Head of caudate nucleus (tissue), 42 donors: Measurements from ENCODE around the gene DAO.
A peak's percentile ranks its signal among the peaks of the same experiment; 100 is the strongest.
"Not testable (repeated sequence)": the region's sequence is repeated elsewhere in the genome, so short reads cannot be mapped to it uniquely, and the experiment has no call there.

ENCODE experiments used
- DNase-seq, 42 donors: peaks; one replicate each; pipeline versions ENCODE4 v3.0.0 to v3.0.0-alpha.2; 2020 to 2021; ENCODE audit warnings: mixed read lengths in 7 of 42
- intact Hi-C: fragments of 100-400 bp; cut with DNase I; formaldehyde crosslinking; loops from one replicate; pipeline ENCODE4 v1.15.0; 2022

The DAO gene

DNA sequence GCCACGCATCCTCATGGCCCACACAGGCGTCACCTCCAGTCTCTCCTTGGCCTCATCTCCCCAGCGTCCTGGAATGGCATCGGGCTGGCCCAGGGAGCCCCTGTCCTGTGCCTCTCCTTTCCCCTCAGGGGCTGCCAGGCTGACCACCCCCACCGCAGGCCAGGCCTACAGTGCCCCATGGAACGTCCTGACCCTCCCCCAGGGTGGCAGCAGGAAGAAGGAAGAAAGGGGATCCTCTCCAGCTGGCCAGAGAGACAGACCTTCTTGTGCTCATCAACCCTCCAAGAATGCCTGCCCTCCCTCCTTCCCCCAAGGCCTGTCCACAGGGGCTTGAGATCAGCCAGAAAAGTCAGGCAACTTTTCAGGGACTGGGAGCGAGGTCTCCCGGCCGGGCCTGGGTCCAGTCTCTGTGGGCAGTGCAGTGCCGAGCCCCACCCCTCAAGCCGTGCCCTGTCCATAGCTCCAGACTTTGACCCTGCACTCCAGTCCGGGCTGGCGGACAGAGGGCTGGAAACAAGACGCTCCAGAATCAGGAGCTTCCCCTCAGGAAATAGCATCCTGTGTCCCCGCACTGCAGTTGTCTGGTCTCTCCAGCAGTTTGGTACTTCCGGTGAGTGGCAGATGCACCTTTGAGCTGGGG is at the start of gene DAO:
Gene DAO, plus strand, starts transcription at position 478 of the 640 bp plus-strand sequence. CDS start 4,915 bp downstream, outside the sequence.
- DNase-seq, result no peak

DNA sequence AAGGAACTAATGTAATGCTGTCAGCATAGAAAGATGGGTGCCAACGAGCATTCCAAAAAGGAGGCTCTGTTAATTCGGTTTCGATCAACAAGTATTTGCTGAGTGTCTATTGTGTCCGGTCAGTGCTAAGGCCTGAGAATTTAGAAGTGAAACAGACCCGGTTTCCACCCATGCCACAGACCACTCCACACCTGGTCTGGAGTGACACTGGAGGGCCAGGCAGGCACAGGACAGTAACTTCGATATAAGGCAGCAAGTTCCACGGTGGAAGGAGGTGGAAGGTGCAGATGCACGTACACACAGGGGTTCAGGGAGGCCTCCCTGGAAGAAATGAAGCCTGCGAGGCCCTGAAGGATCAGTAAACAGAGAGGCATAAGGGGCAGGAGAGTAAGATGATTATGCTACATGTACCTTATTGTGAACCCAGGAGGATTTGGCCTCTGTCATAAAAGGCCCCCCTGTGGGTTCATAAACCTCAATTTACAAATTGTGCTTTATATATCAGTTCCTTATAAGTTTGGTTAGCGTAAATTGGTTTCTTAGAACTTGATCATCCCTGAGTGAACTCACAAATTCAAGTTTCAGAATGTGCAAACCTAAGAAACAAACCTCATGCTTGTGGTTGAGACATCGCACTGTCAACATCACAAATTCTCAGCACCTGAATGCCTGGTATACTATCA is 48.4 kb upstream of the DAO start:
- DNase-seq, result no peak

More for the DNA sequence above, at the start of gene DAO:
- intact Hi-C loops, result no loop called here

DNA sequence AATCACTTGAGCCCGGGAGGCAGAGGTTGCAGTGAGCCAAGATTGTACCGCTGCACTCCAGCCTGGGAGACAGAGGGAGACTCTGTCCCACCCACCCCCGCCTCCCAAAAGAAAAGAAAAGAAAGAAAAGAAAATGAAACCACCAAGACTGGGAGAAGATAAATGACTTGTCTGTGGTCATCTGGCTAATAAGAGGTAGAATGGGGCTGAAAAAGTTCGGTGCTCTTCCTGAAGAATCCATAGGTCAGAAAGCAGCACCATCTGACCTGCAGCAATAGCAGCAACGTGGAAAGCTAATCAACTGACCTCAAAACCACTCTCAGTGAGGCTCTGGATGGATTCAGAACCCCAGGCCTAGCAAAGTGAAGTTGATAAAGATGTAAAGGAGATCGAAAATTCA is 47.7 kb upstream of the DAO start:
- DNase-seq, result no peak
- intact Hi-C loops, result no loop called here

More for the DNA sequence above, 48.4 kb upstream of the DAO start:
- intact Hi-C loops, result no loop called here

DNA sequence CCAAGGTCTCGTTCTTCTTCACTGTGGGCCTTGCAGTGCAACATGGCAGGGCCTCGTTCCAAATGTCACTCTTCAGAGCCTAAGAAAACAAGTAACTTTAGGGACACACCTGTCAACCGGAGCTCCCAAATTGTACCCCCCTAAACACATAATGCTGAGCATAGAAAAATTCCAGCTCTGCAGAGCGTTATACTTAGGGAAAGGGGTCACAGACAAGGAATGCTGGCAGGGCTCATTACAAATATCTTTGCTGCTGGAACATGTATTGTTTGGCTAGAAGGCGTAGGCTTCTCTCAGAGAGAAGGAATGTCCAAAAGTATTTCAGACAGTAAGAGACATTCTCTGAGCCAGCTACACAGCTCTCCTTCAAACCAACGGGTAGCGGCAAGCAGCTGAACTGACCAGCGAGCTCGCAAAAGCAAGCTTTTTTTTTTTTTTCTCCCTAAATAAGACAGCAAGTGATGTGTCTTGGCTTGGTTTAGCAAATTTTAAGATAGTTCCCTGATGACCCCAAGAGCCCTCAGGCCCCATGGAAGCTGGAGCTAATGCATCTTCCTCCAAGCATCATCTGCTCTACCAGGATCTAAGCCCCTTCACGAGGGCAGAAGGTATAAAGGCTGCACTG is 47.0 kb upstream of the DAO start:
- intact Hi-C loops, result no loop called here
- DNase-seq, result no peak

DNA sequence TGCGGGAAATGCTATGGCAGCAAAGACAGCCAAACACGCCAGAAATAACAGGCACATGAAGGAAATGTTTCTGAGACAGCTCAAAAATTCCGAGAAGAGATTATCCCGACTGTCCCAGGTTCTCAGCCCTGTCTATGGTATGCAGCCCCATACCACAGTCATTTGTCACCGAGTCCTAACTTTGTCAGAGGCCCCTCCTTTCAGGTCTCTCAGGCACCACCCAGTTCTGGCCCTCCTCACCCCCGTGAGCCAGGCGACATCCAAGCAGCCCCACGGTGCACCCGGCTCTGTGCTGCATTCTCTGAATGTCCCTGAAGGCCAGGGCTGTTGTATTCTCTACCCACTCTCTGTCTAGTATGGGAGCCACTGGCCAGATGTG is 46.5 kb upstream of the DAO start:
- intact Hi-C loops, result no loop called here
- DNase-seq, result no peak

DNA sequence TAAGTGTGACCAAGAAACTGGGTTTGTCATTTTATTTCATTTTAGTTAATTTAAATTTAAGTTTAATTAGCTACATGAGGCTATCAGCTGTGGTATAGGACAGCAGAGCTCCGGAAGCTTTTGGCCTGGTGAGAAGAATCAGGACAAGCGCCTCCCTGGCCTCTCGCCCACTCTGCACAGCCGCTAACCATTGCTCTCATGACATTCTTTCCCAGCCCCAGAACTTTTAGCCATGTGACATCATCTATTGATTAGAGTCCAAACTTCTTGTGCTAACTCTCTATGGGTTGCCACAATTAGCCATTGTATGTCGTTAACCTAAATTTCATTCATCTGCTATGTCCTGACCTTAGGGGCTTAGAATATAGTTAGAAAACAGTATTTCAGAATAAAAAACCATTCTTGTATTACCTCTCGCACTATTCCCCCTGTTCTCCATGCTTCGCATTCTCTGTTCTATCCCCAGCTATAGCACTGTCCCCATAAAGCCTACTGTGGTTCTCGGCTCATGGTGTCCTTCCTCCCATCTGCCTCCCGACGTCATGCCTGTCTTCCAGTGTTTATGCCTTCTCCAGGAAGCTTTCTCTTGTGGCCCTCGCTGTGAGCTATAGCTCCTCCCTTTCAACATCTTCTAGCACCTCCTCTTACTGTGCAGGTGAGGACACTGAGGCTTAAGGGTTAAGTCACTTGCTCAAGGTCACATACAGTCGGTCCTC is 46.0 kb upstream of the DAO start:
- peak in 21 of 42 donors; percentile 38 to 80 (median 53) for DNase-seq
- intact Hi-C loops, result no loop called here

DNA sequence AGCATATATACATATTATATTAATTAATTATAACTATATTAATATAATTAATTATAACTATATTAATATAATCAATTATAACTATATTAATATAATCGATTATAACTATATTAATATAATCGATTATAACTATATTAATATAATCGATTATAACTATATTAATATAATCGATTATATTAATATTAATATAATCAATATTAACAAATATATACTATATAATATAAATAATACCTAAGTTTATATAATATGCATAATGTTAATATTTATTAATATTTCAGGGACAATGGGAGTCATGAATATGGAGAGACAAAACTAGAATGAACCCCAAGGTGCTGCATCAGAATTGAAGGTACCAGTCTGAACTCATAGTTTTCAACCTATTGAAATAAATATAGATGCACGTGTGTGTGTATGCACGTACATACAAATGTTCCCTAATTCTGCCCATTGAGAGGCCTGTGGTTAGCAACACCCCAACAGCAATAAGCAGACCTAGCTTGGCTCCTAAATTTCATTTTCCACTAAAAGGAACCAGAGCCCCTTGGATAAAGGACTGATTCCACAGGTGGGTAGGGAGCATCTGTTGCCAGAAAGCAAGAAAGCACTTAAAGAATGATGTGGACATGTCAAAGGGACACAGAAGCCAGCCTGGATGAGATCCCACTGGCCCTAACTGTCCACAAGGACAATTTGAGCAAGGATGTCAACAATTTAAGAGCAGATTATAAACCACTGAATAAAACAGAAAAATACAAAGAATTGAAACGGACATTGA is 43.8 kb upstream of the DAO start:
- intact Hi-C loops, result no loop called here
- no peak for DNase-seq

DNA sequence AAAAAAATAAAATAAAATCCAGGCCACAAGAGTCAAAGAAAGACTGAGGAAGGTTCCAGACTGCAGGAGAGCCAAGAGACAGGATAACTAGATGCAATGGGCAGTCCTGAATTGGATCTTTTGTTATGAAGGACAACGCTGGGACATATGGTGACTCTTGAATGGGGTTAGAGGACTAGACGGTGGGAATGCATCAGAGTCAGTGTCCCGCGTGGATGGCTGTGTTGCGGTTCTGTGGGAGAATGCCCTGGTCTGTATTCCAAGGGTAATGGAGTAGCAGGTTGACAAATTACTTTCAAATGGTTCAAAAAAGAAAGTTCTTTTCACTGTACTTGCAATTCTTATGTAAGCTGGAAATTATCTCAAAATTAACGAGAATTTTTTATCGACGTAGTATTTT is 42.7 kb upstream of the DAO start:
- no peak for DNase-seq

DNA sequence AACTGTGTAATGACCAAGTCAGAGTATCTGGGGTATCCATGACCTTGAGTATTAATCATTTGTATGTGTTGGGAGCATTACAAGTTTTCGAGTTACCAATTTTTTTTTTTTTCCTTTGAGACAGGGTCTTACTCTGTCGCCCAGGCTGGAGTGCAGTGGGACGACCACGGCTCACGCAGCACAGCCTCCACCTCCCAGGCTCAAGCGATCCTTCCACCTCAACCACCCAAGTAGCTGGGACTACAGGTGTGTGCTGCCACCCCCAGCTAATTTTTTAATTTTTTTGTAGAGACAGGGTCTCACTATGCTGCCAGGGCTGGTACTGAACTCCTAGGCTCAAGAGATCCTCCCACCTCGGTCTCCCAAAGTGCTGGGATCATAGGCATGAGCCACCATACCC is 42.2 kb upstream of the DAO start:
- intact Hi-C loops, result no loop called here
- DNase-seq, result no peak

More for the DNA sequence above, 42.7 kb upstream of the DAO start:
- intact Hi-C loops, result no loop called here

DNA sequence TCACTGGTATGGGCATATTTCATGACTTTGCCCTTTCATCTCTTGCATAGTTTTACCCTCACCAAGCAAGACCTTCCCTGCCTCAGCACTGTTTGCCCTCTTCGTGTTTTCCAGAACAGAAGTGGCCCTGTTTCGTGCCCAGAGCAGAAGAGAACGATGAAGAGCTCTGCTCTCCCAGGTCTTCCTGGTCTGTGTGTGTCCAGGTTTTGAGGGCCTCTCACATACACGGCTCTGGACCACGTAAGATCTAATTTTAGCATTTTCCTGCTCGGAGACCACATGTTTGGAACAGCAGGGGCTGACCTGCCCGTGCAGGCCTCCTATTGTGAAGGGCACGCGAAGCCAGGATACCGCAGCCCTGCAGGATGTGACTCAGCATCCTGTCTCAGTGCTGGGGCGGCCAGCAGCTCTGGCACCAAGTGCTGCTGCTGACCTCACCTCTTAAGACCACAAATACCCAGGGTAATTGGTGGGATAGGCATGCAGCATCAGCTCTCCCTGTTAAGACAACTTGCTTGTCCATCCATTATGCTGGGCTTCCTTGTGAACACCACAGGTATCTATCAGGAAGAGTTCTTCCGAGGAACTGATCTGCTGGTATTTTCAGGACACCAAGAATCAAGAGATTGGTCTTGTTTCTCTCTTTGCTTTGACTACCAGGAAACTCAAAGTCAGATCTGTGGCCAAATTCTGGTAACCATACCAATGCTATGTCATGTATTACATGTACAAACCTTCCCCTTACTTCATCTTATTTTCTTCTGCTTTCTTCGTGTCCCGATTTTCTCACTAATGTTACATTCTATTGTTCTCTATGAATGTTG is 41.5 kb upstream of the DAO start:
- peak in 16 of 42 donors; percentile 27 to 73 (median 48) for DNase-seq
- intact Hi-C loops, result no loop called here

DNA sequence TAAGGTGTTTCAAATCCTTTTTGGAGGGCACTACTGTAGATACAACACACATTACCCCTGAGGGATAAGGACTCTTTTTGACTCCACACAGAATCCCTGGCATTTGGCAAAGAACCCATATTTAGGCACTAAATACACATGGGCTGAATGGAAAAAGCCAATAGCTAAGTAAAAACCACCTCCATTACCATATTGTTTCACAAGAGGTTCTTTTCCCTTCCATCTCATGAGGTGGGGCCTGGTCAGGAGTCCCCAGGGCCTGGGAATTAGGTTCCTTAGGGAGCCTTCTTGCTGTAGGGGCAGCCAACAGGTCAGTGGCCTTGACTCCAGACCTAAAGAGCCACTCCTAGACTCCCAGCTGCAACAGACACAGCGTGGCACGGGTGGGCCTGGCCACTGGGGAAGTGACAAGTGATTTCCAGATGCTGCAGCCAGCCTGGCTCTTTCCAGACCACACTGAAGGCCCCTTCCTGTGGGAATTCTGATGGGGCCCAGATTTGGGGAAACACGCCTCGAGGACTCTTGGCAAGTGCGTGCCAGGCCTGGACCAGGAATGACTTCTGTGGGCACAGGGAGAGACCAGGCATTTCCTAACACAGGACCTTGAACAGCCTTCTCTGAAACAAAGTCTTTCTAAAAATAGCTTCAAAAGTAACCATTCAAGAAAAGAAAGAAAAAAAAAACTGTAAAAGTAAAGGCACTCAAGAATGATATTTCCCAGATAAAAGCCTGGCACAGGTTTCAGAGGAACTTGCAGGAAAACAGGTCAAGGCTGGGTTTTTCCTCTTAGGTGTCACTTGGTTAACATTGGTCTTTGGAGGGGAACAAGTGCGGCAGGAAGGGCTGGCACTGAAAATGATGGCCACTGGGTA is 40.6 kb upstream of the DAO start:
- intact Hi-C loops, result no loop called here
- no peak for DNase-seq

DNA sequence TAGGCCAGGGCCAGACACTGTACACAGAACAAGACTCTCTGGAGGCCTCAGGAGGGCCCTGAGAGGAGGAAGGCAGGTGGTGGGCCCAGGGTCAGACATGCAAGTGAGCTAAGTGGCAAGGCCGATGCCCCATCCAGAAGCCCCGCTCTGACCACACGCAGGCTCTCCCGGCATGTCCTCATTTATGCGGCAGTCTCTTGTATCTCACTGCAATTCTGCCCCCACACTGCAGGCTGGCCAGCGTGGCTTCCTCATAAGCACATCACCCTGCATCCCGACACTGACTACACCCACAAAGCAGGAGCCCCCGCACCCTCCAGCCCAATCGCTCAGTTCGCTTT is 40.0 kb upstream of the DAO start:
- intact Hi-C loops, result no loop called here
- DNase-seq, result no peak

DNA sequence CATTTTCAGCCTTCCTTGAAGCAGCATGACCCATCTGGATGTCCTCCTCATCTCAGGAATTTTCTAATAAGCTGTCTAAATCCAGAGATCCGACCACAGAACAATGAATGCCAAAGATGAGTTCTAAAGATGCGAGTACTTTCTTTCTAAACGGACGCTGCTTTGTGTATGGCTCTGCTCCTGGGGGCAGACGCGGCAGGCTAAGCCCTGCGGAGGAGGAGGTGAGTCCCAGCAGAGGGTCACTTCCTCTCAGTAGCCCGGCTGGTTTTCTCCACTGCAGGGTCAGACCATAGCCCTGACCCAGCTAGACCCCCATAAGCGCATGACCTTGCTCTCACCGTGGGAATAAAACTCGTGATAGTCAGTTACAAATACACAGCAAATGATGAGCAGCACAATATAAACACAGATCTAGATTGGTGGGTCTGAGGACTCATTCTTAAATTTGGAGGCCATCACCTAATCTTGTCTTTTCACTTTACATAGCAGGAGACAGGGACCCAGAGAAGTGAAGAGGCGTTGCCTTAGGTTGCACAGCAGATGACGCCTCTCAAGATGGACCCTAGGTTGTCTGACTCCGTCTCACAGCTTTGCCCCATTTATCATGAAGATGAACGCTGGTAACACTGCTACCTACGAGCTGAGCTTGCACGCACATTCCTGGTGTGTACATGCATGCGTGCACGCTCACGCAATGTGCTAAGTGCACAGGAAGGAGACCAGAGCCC is 39.1 kb upstream of the DAO start:
- no peak for DNase-seq

DNA sequence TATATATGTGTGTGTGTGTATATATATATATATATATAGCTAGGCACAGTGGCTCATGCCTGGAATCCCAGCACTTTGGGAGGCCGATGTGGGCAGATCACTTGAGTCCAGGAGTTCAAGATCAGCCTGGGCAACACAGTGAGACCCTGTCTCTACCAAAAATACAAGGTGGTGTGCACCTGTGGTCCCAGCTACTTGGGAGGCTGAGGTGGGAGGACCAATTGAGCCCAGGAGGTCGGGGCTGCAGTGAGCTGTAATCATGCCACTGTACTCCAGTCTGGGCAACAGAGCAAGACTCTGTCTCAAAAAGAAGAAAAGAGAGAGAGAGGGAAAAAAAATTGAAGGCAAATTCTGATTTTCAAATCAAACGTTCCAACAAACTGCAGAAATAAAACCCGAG is 38.1 kb upstream of the DAO start:
- DNase-seq, intact Hi-C loops: not testable (repeated sequence)

More for the DNA sequence above, 39.1 kb upstream of the DAO start:
- intact Hi-C loops, result no loop called here

DNA sequence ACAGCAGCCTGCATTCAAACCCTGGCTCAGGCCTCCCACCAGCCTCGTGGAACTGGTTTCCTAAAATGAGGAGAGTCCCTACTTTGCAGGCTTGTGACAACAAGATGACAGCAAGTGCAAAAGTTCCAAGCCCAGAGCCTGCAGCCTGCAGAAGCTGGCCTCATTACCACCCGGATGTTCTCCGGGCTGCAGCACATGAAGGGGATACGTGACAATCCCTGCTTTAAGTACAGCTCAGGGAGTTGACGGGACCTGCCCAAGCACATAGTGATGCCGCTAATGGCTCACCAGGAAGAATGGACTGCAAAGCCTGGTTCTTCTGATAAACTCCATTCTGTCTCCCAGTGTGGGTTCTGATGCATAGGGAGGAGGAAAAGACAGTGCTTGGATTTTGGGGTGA is 37.5 kb upstream of the DAO start:
- intact Hi-C loops, result no loop called here
- peak in 1 of 42 donors; percentile 14 for DNase-seq

DNA sequence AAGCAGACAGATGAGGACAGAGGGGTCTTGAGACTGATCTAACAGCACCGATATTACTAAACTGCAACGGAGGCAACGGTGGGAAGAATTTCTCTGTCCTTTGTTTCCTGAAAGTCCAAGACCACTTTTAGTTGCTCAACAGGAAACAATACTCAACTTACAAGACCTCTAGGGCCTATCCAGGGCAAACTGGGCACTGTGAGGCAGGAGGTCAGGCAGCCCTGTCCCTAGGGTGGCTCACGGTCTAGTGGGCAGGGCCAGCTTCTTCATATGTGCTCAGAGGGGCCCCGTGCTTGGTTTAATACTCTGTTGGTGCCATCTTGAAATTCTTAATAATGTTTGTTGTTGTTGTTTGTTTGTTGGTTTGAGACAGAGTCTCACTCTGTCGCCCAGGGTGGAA is 36.7 kb upstream of the DAO start:
- DNase-seq, result no peak
- intact Hi-C loops, result no loop called here

DNA sequence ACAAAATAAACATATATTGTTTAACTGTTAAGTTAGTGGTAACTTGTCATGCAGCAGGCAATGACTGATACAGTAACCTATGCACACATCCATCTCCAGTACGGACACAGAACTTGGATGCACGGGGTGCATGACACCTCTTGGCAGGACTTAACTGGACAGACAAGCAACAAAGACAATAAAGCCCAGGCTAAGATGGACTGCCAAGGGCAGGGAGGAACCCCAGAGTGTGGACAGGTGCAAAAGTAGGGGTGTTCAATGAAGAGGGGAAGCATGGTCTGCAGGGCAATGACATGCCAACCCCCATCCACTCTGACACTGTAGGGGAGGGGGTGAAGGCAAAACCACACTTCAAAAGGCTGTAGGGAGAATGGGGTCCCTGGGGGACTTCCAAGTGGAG is 34.2 kb upstream of the DAO start:
- no peak for DNase-seq
- intact Hi-C loops, result no loop called here
